Measurements from ENCODE around the gene DAP.
"Not testable (repeated sequence)": the region's sequence is repeated elsewhere in the genome, so short reads cannot be mapped to it uniquely, and the experiment has no call there.

DAP gene

GRCh38 chr5:10726913-10727517 is 34.0 kb downstream of the DAP start:
- H3K27ac ChIP-seq (ENCODE audit: low read depth, low read length): no peak overlapping the region
- H3K9ac ChIP-seq (ENCODE audit: low read length): no peak overlapping the region
- H3K36me3 ChIP-seq (ENCODE audit: control insufficient read depth, insufficient read depth, low read length): no peaks in the 10 kb centered on the region
- H3K4me1 ChIP-seq (ENCODE audit: control insufficient read depth, insufficient read depth, low read length): no peaks in the 10 kb centered on the region
- H3K27me3 ChIP-seq (ENCODE audit: control insufficient read depth, insufficient read depth, low read length): no peaks in the 10 kb centered on the region
- no peak overlapping the region for H3K4me3 ChIP-seq (ENCODE audit: low read length)

- no peaks in the 10 kb centered on the region for H3K27me3 ChIP-seq (ENCODE audit: control insufficient read depth, insufficient read depth, low read length)
- no peak overlapping the region for H3K27ac ChIP-seq (ENCODE audit: low read depth, low read length)
- H3K4me3 ChIP-seq (ENCODE audit: low read length): no peak overlapping the region
- no peak overlapping the region for H3K9ac ChIP-seq (ENCODE audit: low read length)
- no peaks in the 10 kb centered on the region for H3K36me3 ChIP-seq (ENCODE audit: control insufficient read depth, insufficient read depth, low read length)
- no peaks in the 10 kb centered on the region for H3K4me1 ChIP-seq (ENCODE audit: control insufficient read depth, insufficient read depth, low read length)
These were observed 34.7 kb downstream of the DAP start for GRCh38 chr5:10726179-10726912.

GRCh38 chr5:10725636-10726035 is 35.4 kb downstream of the DAP start:
- Histone ChIP-seq H3K27ac (ENCODE audit: low read depth, low read length) (peak overlapping the region; percentile 49), H3K9ac (ENCODE audit: low read length) (no peak overlapping the region), H3K36me3 (ENCODE audit: control insufficient read depth, insufficient read depth, low read length) (no peaks in the 10 kb centered on the region), H3K4me3 (ENCODE audit: low read length) (no peak overlapping the region), H3K4me1 (ENCODE audit: control insufficient read depth, insufficient read depth, low read length) (no peaks in the 10 kb centered on the region), H3K27me3 (ENCODE audit: control insufficient read depth, insufficient read depth, low read length) (no peaks in the 10 kb centered on the region)

- Histone ChIP-seq H3K4me3 (ENCODE audit: low read length) (no peak overlapping the region), H3K9ac (ENCODE audit: low read length) (no peak overlapping the region), H3K27ac (ENCODE audit: low read depth, low read length) (peak overlapping the region; percentile 49), H3K4me1 (ENCODE audit: control insufficient read depth, insufficient read depth, low read length) (no peaks in the 10 kb centered on the region), H3K36me3 (ENCODE audit: control insufficient read depth, insufficient read depth, low read length) (no peaks in the 10 kb centered on the region), H3K27me3 (ENCODE audit: control insufficient read depth, insufficient read depth, low read length) (no peaks in the 10 kb centered on the region)
These were observed 36.1 kb downstream of the DAP start for GRCh38 chr5:10724781-10725507.

GRCh38 chr5:10723514-10723913 is 37.5 kb downstream of the DAP start:
- no peaks in the 10 kb centered on the region for H3K27me3 ChIP-seq (ENCODE audit: control insufficient read depth, insufficient read depth, low read length)
- no peak overlapping the region for H3K27ac ChIP-seq (ENCODE audit: low read depth, low read length)
- H3K4me3 ChIP-seq (ENCODE audit: low read length): no peak overlapping the region
- H3K36me3 ChIP-seq (ENCODE audit: control insufficient read depth, insufficient read depth, low read length): no peaks in the 10 kb centered on the region
- H3K9ac ChIP-seq (ENCODE audit: low read length): no peak overlapping the region
- H3K4me1 ChIP-seq (ENCODE audit: control insufficient read depth, insufficient read depth, low read length): no peaks in the 10 kb centered on the region

GRCh38 chr5:10720766-10721165 is 40.3 kb downstream of the DAP start:
- not testable (repeated sequence) for H3K4me1 ChIP-seq (ENCODE audit: control insufficient read depth, insufficient read depth, low read length); H3K4me3 ChIP-seq (ENCODE audit: low read length); H3K36me3 ChIP-seq (ENCODE audit: control insufficient read depth, insufficient read depth, low read length); H3K27me3 ChIP-seq (ENCODE audit: control insufficient read depth, insufficient read depth, low read length); H3K9ac ChIP-seq (ENCODE audit: low read length); H3K27ac ChIP-seq (ENCODE audit: low read depth, low read length)

GRCh38 chr5:10719965-10720364 is 41.1 kb downstream of the DAP start:
- Histone ChIP-seq H3K36me3 (ENCODE audit: control insufficient read depth, insufficient read depth, low read length) (peaks cover 3% of the 10 kb centered on the region), H3K9ac (ENCODE audit: low read length) (no peak overlapping the region), H3K4me3 (ENCODE audit: low read length) (no peak overlapping the region), H3K27me3 (ENCODE audit: control insufficient read depth, insufficient read depth, low read length) (no peaks in the 10 kb centered on the region), H3K4me1 (ENCODE audit: control insufficient read depth, insufficient read depth, low read length) (no peaks in the 10 kb centered on the region), H3K27ac (ENCODE audit: low read depth, low read length) (no peak overlapping the region)

GRCh38 chr5:10718617-10719016 is 42.4 kb downstream of the DAP start:
- not testable (repeated sequence) for H3K27ac ChIP-seq (ENCODE audit: low read depth, low read length); H3K4me3 ChIP-seq (ENCODE audit: low read length); H3K27me3 ChIP-seq (ENCODE audit: control insufficient read depth, insufficient read depth, low read length); H3K4me1 ChIP-seq (ENCODE audit: control insufficient read depth, insufficient read depth, low read length); H3K9ac ChIP-seq (ENCODE audit: low read length); H3K36me3 ChIP-seq (ENCODE audit: control insufficient read depth, insufficient read depth, low read length)

- H3K27ac ChIP-seq (ENCODE audit: low read depth, low read length); H3K4me3 ChIP-seq (ENCODE audit: low read length); H3K9ac ChIP-seq (ENCODE audit: low read length); H3K36me3 ChIP-seq (ENCODE audit: control insufficient read depth, insufficient read depth, low read length); H3K27me3 ChIP-seq (ENCODE audit: control insufficient read depth, insufficient read depth, low read length); H3K4me1 ChIP-seq (ENCODE audit: control insufficient read depth, insufficient read depth, low read length): not testable (repeated sequence)
These were observed 44.2 kb downstream of the DAP start for GRCh38 chr5:10716825-10717224.

- Histone ChIP-seq H3K27me3 (ENCODE audit: control insufficient read depth, insufficient read depth, low read length) (no peaks in the 10 kb centered on the region), H3K27ac (ENCODE audit: low read depth, low read length) (no peak overlapping the region), H3K9ac (ENCODE audit: low read length) (no peak overlapping the region), H3K4me3 (ENCODE audit: low read length) (no peak overlapping the region), H3K4me1 (ENCODE audit: control insufficient read depth, insufficient read depth, low read length) (no peaks in the 10 kb centered on the region), H3K36me3 (ENCODE audit: control insufficient read depth, insufficient read depth, low read length) (peaks cover 3% of the 10 kb centered on the region)
These were observed 45.3 kb downstream of the DAP start for GRCh38 chr5:10715605-10716290.

GRCh38 chr5:10712574-10713366 is 48.3 kb downstream of the DAP start:
- no peak overlapping the region for H3K4me3 ChIP-seq (ENCODE audit: low read length)
- no peak overlapping the region for H3K27ac ChIP-seq (ENCODE audit: low read depth, low read length)
- peaks cover 5% of the 10 kb centered on the region for H3K36me3 ChIP-seq (ENCODE audit: control insufficient read depth, insufficient read depth, low read length)
- H3K4me1 ChIP-seq (ENCODE audit: control insufficient read depth, insufficient read depth, low read length): no peaks in the 10 kb centered on the region
- no peak overlapping the region for H3K9ac ChIP-seq (ENCODE audit: low read length)
- no peaks in the 10 kb centered on the region for H3K27me3 ChIP-seq (ENCODE audit: control insufficient read depth, insufficient read depth, low read length)

- H3K36me3 ChIP-seq (ENCODE audit: control insufficient read depth, insufficient read depth, low read length): peaks cover 5% of the 10 kb centered on the region
- no peak overlapping the region for H3K9ac ChIP-seq (ENCODE audit: low read length)
- H3K4me3 ChIP-seq (ENCODE audit: low read length): no peak overlapping the region
- H3K4me1 ChIP-seq (ENCODE audit: control insufficient read depth, insufficient read depth, low read length): no peaks in the 10 kb centered on the region
- H3K27me3 ChIP-seq (ENCODE audit: control insufficient read depth, insufficient read depth, low read length): no peaks in the 10 kb centered on the region
- no peak overlapping the region for H3K27ac ChIP-seq (ENCODE audit: low read depth, low read length)
These were observed 49.5 kb downstream of the DAP start for GRCh38 chr5:10711562-10711961.
